22Rv1 (cell line): ENCODE results near the gene ATAD1.
A peak's percentile ranks its signal among the peaks of the same experiment; 100 is the strongest.

Experiments
- H3K27ac ChIP-seq: fragments of 450-650 bp; 2 replicates; pipeline ENCODE4 v1.5.1; 2017
- ZFX ChIP-seq: fragments of 450-650 bp; IDR thresholded peaks from 2 replicates; pipeline ENCODE4 v1.6.1; 2017; ENCODE audit warnings: antibody characterized with exemption, borderline replicate concordance
- TF ChIP-seq, protein P1 (sequence below): fragments of 450-650 bp; IDR thresholded peaks from 2 replicates; pipeline ENCODE4 v1.5.1; 2017; ENCODE audit warnings: mild to moderate bottlenecking

The ATAD1 gene

GRCh38 chr10:87706731-87707130, 111.3 kb downstream of the ATAD1 start:
- H3K27ac ChIP-seq = no peak overlapping the region
- TF ChIP-seq, protein P1, sequence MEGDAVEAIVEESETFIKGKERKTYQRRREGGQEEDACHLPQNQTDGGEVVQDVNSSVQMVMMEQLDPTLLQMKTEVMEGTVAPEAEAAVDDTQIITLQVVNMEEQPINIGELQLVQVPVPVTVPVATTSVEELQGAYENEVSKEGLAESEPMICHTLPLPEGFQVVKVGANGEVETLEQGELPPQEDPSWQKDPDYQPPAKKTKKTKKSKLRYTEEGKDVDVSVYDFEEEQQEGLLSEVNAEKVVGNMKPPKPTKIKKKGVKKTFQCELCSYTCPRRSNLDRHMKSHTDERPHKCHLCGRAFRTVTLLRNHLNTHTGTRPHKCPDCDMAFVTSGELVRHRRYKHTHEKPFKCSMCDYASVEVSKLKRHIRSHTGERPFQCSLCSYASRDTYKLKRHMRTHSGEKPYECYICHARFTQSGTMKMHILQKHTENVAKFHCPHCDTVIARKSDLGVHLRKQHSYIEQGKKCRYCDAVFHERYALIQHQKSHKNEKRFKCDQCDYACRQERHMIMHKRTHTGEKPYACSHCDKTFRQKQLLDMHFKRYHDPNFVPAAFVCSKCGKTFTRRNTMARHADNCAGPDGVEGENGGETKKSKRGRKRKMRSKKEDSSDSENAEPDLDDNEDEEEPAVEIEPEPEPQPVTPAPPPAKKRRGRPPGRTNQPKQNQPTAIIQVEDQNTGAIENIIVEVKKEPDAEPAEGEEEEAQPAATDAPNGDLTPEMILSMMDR = no peak
- TF ChIP-seq ZFX = no peak

GRCh38 chr10:87705339-87705738, 112.7 kb downstream of the ATAD1 start:
- no peak overlapping the region for H3K27ac ChIP-seq
- TF ChIP-seq ZFX = no peak
- TF ChIP-seq, protein P1 = no peak

GRCh38 chr10:87703771-87704170, 114.3 kb downstream of the ATAD1 start:
- TF ChIP-seq, protein P1 = no peak
- no peak for TF ChIP-seq ZFX
- no peak overlapping the region for H3K27ac ChIP-seq

DNA sequence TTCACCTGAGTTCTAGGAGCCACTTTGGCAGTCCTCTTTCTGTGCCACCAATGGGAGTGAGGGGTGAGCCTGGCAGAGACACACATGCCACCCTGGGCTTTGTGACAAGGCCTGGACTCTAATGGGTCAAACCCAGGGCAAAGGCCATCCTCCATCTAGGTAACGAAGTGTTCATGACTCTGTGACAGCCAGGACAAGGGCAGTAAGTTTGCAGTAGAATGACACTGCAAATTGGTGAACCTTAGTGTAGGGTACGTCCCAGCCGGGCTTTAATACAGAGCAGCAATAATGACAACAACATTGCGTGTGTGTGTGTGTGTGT, 115.1 kb downstream of the ATAD1 start:
- no peak for TF ChIP-seq ZFX
- TF ChIP-seq, protein P1 = no peak
- H3K27ac ChIP-seq = no peak overlapping the region

DNA sequence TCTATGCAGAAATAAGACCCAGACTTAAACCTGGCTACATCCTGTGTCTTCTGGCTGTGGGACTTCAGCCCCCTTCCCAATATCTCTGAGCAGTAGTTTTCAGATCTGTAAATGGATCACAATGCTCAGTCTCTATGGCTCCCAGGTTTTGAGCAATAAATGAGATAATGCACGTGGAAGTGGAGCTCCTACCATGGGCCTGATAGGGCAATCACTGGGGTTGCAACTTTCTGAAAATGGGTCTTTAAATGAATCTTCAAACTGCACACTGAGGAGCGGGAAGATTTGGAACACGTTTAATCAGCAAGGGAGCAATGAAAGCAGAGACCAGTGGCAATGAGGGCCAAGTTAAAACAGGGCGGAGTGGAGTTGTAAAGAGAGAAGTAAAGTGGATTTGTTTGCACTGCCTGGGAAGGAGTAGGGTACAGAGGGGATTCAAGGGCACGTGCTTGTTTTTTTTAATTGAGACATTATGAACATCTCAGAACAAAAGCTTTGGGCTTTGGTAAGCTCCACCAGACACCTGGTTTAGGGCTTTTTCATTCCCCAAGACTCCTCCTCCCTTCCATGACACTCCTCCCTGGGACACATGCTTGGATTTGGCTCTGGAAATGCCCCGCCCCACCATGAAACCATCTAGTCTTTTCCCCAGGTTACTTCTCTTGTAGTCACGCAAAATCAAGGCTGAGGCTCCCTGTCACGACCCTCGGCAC, 115.6 kb downstream of the ATAD1 start:
- 0 out of 2 replicates have a peak overlapping the region, but pooled peaks have one; percentile 9 for H3K27ac ChIP-seq
- no peak for TF ChIP-seq ZFX
- TF ChIP-seq, protein P1 = no peak
